8988T (cell line): ENCODE measurements around the gene ATM.
"Not testable (repeated sequence)": the region's sequence is repeated elsewhere in the genome, so short reads cannot be mapped to it uniquely, and the experiment has no call there.

Source experiments
- DNase-seq: peaks from one replicate; pipeline ENCODE4 v3.0.0; 2011

Gene ATM

DNA sequence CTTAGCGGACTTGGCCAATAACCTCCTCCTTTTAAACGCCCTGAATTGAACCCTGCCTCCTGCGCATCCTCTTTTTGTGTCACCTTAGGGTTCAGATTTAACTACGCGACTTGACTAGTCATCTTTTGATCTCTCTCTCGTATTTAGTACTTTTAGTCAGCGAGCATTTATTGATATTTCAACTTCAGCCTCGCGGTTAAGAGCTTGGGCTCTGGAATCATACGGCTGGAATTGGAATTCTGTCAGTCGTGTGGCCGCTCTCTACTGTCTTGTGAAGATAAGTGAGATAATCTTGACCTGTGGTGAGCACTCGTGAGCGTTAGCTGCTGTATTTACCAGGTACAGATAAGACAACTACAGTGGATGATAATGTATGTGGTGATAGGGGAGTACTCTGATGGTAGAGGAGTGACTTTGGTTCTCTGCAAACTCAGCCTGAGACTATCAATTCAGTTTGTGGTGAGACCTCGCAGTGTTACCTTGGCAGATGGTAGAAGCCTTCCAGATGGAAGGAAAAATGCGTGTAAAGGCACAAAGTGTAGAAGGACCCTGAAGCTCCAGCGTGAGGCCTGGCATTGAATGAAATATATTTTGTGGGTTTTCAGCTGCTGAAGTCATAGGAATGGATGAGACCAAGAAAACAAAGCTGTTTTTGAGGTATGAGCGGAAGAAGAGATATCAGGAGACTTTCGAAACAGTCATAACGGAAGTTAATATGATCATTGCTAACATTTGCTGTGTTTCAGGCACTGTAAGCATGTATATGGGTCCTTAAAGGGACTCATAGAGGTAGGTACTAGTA lies 682 bp downstream of the ATM start:
- DNase-seq: no peak

DNA sequence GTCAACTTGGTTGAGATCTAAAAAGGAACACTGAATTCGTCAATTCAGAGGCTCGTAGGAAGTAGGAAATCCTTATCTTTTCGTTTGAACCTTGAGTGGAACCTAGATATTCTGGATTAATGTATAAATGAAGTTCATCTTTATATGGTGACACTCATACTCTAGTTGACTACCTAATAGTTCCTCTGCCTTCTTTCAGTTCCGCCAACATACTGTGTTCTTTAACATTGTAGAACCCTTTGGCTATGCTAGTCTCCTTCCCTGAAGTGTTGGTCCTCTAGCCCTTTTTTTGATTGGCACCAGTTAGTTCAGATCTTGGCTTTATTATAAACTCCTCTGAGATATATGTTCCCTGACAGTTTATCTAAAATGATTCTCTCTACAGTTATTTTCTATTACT lies 1.5 kb downstream of the ATM start:
- no peak for DNase-seq

DNA sequence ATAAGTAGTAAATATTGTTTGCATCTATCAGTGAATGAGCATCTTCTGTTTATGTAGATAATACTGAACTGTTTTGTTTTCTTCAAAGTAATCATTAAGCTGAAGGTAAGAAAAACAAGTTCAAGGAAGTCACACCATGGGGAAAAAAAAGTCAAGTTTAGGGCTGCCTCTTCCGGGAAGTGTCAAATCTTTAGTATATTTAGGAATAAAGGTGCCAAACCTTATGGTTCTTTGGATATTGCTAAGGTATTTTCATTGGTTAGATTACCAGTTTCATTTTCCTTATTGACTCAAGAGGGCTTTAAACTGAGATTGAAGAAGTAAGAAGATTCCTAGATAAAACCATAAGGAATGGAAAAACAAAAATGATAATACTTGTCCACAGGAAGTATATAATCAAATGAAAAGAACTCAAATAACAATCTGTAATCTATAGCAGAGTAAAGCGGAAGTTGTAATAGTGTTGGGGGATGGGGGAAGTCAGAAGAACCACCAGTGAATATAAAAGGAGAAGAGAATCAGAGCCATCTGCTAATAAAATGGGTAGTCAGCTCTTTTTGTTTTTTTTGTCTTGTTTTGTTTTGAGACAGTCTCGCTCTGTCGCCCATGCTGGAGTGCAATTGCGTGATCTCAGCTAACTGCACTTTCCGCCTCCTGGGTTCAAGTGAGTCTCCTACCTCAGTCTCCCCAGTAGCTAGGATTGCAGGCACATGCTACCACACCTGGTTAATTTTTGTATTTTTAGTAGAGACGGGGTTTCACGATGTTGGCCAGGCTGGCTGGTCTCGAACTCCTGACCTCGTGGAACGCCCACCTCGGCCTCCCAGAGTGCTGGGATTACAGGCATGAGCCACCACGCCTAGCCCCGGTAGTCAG lies 2.3 kb downstream of the ATM start:
- no peak for DNase-seq

DNA sequence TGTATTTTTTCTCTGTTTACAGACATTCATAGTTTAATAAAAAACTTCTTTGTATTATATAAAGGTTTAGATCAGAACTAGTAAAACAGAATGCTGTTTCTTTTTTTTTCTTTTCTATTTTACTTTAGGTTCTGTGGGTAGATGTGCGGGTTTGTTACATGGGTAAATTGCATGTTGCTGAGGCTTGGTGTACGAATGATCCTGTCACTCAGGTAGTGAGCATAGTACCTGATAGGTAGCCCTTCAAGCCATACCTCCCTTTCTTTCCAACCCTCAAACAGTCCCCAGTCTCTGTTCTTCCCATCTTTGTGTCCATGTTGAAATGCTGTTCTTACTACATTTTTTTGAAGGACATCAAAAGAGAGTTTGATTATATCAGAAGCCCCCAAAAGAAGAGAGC lies 3.2 kb downstream of the ATM start:
- no peak for DNase-seq

DNA sequence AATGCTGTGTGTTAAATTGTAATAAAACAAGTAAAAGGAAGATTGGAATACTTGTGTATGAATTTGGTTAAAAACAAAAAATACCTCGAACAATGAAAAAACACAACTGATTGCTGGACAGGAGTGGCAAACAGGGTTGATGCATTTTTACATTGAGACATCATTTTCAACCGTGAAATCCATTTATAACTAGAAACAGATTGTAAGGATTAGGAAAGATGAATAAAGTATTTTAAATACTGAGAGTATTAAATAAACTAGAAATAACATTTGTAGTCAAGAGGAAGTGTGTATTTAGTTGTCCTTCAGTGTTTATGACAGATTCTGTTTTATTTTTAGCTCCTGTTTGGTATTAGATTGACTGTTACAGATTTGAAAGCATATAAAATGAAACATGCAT lies 5.4 kb downstream of the ATM start:
- no peak for DNase-seq

DNA sequence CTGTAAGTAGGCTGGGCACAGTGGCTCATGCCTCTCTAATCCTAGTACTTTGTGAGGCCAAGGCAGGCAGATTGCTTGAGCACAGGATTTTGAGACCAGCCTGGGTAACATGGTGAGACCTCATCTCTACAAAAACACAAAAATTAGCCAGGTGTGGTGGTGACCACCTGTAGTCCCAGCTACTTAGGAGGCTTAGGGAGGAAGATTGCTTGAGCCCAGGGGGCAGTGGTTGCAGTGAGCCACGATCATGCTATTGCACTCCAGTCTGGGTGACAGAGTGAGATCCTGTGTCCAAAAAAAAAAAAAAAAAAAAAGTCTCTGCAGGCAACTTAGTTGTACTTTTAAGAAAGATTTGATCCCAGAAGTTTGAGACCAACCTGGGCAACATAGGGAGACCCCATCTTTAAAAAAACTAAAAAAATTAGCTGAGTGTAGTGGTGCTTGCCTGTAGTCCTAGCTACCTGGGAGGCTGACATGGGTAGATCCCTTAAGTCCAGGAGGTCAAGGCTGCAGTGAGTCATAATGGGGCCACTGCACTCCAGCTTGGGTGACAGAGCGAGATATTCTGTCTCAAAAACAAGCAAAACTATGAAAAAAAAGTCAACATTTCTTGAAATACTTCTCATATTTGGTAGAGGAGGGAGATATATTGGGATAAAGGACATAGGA lies 10.5 kb downstream of the ATM start:
- no peak for DNase-seq

DNA sequence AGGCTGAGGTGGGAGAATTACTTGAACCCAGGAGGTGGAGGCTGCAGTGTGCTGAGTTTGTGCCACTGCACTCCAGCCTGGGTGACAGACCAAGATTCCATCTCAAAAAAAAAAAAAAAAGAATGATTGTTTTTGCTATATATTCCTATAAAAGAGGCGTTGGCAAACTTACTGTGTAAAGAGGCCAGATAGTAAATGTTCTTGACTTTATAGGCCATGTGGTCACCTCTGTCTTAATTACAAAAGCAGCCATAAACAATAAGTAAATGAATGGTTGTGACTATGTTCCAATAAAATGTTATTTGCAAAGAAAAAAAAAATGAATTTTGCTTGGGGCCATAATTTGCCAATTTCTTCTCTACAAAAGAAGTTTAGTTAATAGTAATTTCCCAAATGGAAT lies 12.3 kb downstream of the ATM start:
- DNase-seq: no peak

DNA sequence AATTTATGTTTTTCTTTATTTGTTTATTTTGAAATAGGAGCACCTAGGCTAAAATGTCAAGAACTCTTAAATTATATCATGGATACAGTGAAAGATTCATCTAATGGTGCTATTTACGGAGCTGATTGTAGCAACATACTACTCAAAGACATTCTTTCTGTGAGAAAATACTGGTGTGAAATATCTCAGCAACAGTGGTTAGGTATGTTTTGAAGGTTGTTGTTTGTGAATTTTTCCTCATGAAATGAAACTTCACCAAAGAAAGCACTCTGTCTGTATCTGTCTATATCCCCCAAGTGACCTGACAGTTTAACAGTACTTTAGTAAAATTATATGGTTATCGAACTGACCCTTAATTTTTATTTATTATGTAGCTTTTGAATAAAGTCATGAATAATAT lies 12.8 kb downstream of the ATM start:
- DNase-seq: no peak

DNA sequence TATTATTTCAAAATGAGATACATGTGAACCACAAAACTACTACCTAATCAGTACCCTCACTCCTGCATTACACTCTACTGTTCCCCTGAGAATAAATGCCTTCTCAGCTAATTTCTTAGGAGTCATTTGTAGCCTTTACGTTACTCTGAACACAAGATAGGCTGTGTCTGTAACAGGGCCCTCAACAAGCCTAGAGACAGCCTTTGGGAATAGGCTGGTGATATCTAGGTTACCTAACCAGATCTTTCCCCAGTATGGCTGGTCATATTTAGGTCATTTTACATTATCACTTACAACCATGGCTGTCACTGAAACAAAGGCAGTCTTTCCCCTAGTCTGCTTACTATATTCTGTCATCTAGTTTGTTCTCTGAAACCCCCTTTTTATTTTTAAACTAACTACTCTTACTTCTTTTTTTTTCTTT lies 14.2 kb downstream of the ATM start:
- DNase-seq: no peak

DNA sequence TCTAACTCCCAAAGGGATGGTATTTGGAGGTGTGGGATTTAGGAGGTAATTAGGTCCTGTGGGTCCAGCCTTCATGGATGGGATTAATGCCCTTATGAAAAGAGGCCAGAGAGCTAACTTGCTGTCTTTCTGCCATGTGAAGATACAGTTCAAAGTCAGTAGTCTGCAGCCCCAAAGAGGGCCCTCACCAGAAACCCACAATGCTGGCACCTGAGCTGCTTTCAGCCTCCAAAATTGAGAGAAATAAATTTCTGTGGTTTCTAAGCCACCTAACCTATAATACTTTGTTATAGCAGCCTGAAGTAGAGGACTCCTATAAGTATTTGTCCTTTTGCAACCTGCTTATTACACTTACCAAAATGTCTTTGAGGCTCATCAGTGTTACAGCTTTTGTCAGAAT lies 16.2 kb downstream of the ATM start:
- DNase-seq: no peak

DNA sequence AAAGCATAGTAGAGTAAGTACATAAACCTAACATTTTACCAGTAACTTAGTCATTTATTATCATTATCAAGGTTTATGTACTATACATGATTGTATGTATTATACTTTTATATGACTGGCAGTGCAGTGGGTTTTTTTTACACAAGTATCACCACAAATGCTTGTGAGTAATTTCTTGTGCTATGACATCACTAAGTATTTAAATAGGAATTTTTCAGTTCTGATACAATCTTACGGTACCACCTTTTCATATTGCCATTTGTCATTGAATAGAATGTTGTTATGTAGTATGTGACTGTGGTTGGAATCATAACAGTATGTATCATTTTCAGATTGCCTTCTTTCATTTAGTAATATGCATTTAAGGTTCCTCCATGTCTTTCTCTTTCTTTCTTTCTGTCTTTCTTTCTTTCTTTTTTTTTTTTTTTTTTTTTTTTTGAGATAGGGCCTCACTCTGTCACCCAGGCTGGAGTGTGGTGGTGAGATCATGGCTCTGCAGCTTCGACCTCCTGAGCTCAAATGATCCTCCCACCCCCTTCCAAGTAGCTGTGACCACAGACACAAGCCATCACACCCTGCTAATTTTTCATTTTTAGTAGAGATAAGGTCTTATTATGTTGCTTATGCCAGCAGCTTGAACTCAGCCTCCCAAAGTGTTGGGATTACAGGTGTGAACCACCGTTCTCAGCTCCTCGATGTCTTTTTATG lies 18.6 kb downstream of the ATM start:
- no peak for DNase-seq

DNA sequence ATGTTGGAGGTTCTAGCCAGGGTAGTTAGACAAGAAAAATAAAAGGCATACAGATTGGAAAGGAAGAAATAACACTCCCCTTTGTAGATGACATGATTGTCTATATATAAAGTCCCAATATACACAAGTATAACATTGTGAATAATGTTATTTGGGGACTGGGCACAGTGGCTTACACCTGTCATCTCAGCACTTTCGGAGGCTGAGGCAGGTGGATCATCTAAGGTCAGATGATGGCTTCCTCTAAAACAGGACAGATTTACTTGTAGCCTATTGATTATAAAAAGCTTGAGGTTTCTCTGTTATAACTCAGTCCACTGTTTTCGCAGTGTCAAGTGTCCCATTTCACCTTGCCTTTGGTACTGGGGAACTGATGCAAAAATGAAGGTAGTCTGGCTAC lies 19.6 kb downstream of the ATM start:
- DNase-seq: no peak

DNA sequence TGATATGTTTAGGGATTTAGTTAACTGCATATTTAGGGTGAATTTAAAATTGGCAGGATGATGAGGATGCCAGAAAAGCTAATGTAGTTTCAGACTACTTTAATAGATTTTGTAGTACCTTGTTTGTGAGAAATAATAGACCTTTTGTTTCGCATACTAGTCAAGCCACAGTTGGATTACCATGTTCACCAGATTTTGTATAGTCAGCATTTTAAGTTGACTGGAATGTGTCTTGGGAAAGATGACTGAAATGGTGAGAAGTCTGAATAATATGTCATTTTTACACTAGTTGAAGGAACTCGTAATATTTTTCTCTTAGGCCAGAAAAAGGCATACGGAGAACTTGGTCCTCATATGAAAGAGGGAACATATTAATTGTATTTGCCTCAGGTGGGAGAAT lies 23.4 kb downstream of the ATM start:
- DNase-seq: no peak

DNA sequence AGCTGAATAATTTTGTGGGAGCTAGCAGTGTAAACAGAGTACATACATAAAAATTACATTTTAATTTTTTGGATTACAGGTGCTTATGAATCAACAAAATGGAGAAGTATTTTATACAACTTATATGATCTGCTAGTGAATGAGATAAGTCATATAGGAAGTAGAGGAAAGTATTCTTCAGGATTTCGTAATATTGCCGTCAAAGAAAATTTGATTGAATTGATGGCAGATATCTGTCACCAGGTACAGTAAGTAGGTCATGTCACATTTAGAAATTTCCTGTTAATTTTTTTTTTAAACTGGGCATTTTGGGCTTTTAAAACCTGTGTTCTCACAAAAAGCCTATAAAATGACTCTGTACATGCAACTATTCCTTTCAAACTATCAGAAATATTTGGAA lies 24.0 kb downstream of the ATM start:
- no peak for DNase-seq

DNA sequence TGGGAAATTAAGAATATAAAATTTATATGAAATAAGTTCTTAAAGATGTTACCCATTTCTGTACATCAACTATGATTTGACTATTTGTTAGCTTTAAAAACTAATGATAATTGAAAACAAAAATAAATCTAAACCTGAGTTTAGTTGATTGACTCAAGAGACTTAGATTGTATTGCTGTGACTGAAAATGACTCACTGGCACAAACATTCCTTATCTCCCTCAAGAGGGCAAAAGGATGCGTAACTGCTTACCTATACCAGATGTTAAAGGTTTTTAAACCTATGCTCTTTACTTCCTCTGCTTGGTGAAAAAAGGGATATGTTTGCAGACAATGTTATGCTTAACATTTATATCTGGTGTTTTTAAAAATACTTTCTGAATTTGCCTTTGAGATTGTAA lies 30.3 kb downstream of the ATM start:
- DNase-seq: no peak

DNA sequence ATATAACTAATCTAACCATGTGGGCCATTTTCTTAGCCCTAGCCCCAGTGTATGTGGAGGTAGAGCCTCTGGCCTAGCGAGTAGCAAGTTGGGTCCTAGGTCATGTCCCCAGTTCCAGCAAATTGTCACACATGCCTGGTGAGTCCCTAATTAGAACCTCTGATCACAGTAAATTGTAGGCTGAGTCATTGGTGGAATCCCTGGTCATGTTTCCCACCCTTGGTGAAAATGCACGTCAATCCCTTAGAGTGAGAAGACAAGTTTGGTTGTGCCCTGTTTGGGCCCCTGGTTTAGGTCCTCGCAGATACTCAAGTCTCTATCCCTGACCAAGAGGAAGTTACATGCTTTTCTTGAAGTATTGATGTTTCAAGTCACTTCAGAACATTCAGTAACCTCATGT lies 46.7 kb downstream of the ATM start:
- no peak for DNase-seq

DNA sequence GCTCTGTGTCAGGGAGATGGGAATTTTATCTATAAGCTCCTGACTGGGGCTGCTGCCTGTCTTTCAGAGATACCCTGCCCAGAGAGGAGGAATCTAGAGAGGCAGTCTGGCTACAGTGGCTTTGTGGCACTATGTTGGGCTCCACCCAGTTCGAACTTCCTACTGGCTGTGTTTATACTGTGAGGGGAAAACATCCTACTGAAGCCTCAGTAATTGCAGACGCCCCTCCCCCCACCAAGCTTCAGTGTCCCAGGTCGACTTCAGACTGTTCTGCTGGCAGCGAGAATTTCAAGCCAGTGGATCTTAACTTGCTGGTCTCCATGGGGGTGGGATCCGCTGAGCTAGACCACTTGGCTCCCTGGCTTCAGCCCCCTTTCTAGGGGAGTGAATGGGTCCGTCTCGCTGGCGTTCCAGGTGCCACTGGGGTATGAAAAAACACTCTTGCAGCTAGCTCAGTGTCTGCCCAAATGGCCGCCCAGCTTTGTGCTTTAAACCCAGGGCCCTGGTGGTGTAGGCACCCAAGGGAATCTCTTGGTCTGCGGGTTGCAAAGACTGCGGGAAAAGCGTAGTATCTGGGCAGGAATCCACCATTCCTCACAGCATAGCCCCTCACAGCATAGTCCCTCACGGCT lies 54.2 kb downstream of the ATM start:
- DNase-seq: not testable (repeated sequence)

DNA sequence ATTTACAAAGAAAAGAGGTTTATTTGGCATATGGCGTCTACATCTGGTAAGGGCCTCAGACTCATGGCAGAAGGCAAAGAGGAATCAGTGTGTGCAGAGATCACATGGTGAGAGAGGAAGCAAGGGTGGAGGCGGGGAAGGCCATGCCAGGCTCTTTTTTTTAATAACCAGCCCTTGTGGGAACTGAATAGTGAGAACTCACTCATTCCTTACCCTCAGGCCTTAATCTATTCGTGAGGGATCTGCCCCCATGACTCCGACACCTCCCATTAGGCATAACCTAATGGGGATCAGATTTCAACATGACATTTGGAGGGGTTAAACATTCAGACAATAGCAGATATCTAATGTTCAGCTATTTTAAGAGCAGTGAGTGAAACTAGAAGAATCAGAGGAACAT lies 55.7 kb downstream of the ATM start:
- DNase-seq: no peak

DNA sequence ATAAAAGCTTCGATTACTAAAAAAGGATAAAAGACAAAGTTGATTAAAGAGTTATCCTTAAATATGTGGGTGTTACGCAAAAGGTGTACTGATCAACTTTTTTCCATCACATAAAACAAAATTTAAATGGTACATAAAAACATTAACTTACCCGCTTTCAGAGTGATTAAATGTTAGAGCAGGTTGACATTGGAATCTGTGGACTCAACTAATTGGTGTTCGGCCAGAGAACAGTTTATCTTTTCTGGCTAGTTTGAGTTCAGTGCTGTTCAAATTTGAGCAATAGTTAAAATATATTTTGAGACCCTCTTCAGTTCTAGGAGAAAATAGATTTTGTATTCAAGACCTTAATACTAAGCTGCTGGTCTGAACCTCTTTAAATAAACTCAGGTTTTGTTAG lies 56.1 kb downstream of the ATM start:
- DNase-seq: no peak

DNA sequence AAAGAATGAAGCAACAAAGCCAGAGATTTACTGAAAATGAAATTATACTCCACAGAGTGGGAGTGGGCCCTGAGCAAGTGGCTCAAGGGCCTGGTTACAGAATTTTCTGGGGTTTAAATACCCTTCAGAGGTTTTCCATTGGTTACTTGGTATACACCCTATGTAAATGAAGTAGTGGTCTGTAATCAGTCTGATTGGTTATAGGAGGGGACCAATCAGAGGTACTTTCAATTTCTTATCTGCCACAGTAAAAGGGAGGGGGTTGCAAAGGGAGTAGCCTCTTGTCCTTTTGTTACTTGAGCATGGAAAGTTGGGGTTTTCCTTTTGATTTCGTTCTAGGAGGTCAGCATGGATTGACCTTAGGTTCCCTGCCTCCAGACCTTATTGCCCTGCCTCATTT lies 63.5 kb downstream of the ATM start:
- DNase-seq: no peak

DNA sequence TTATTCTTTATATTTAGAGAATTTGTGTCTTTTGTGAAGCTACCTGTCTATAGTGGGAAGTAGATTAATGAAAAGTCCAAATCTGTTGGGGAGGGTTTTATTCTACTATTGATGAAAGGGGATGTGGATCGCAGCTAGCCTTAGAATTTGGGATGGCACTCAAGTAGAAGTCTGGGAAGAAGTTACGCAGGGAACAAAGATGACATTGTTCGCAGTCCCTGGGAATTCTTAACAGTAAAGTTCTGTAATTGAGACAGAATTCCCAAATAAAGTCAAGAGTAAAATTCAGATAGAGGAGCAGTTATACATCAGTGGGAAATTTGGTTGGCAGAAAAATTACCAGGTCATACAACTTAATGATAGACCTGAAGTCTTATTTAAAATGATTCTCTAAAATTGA lies 64.1 kb downstream of the ATM start:
- no peak for DNase-seq

DNA sequence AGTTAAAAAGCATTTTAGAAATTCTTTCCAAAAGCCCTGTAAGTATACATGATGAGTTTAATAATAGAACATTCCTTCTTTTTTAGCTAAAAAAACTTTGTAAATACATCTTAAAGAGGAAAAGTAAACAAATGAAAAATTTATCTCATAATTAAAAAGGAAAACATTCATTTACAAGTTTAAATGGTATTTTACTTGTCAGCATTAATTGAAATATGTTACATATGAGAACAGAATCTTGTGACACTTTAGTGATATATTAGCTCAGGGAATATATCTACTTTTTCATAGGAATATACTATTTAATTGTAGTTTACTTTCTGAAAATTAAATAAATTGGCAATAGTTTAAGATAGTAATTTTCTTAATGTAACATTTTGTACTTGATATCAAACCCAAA lies 66.2 kb downstream of the ATM start:
- DNase-seq: not testable (repeated sequence)

DNA sequence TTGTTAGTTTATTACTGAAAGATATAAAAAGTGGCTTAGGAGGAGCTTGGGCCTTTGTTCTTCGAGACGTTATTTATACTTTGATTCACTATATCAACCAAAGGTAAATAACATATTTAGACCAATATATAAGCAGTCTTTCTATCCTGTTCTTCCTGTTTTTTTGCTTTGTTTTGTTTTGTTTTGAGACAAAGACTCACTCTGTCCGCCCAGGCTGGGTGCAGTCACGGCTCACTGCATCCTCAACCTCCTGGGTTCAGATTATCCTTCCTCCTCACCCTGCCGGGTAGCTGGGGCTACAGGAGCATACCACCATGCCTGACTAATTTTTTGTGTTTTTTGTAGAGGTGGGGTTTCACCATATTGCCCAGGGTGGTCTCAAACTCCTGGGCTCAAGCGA lies 66.8 kb downstream of the ATM start:
- no peak for DNase-seq
